ENCODE measurements around the gene DNAJB6.

Gene DNAJB6

GRCh38 chr7:157442456-157442855, 105.7 kb downstream of the DNAJB6 start:
- TF ChIP-seq FOXA1 (IDR thresholded peaks at IDR 0.05) = no peak
- TF ChIP-seq FOXK2 (IDR thresholded peaks at IDR 0.05) = no peak
- no peak for TF ChIP-seq BHLHE40 (IDR thresholded peaks at IDR 0.05; ENCODE audit: borderline replicate concordance)
- no peak for TF ChIP-seq ARNT (IDR thresholded peaks at IDR 0.05)
- TF ChIP-seq HDGF (IDR thresholded peaks at IDR 0.05; ENCODE audit: borderline replicate concordance) = no peak
- TF ChIP-seq ZNF384 (IDR thresholded peaks at IDR 0.05) = no peak
- TF ChIP-seq SP1 (IDR thresholded peaks at IDR 0.05) = no peak
- TF ChIP-seq LEF1 (IDR thresholded peaks at IDR 0.05; ENCODE audit: borderline replicate concordance) = no peak
- no peak for TF ChIP-seq FOXM1 (IDR thresholded peaks at IDR 0.05; ENCODE audit: borderline replicate concordance)
- TF ChIP-seq SUZ12 (IDR thresholded peaks at IDR 0.05) = no peak
- no peak for TF ChIP-seq NFRKB (IDR thresholded peaks at IDR 0.05)
- TF ChIP-seq TARDBP (IDR thresholded peaks at IDR 0.05) = no peak
- no peak for DNase-seq (ENCODE audit: extremely low spot score)
- POLR2A ChIA-PET = no interaction called here
- CTCF ChIA-PET = no interaction called here

GRCh38 chr7:157442993-157443831, 106.4 kb downstream of the DNAJB6 start:
- POLR2A ChIA-PET = no interaction called here
- no peak for DNase-seq (ENCODE audit: extremely low spot score)
- CTCF ChIA-PET = no interaction called here
- TF ChIP-seq FOXK2 (IDR thresholded peaks at IDR 0.05) = no peak
- no peak for TF ChIP-seq FOXA1 (IDR thresholded peaks at IDR 0.05)
- no peak for TF ChIP-seq LEF1 (IDR thresholded peaks at IDR 0.05; ENCODE audit: borderline replicate concordance)
- no peak for TF ChIP-seq HDGF (IDR thresholded peaks at IDR 0.05; ENCODE audit: borderline replicate concordance)

GRCh38 chr7:157444011-157444842, 107.4 kb downstream of the DNAJB6 start:
- ChIA-PET POLR2A (no interaction called here), CTCF (no interaction called here)
- no peak for DNase-seq (ENCODE audit: extremely low spot score)
- TF ChIP-seq L3MBTL2 (conservative IDR thresholded peaks at IDR 0.05) (no peak), SP1 (IDR thresholded peaks at IDR 0.05) (no peak), CTBP1 (IDR thresholded peaks at IDR 0.05; ENCODE audit: borderline replicate concordance) (no peak), LEF1 (IDR thresholded peaks at IDR 0.05; ENCODE audit: borderline replicate concordance) (no peak), BHLHE40 (IDR thresholded peaks at IDR 0.05; ENCODE audit: borderline replicate concordance) (no peak), ZNF384 (IDR thresholded peaks at IDR 0.05) (no peak), HDGF (IDR thresholded peaks at IDR 0.05; ENCODE audit: borderline replicate concordance) (no peak), FOXA1 (IDR thresholded peaks at IDR 0.05) (no peak), FOXK2 (IDR thresholded peaks at IDR 0.05) (no peak), FOXM1 (IDR thresholded peaks at IDR 0.05; ENCODE audit: borderline replicate concordance) (no peak), ARNT (IDR thresholded peaks at IDR 0.05) (no peak), ELF4 (IDR thresholded peaks at IDR 0.05) (no peak), PKNOX1 (IDR thresholded peaks at IDR 0.05) (no peak)

GRCh38 chr7:157444843-157445135, 108.0 kb downstream of the DNAJB6 start:
- TF ChIP-seq ARNT (IDR thresholded peaks at IDR 0.05) (no peak), SP1 (IDR thresholded peaks at IDR 0.05) (no peak), ZNF384 (IDR thresholded peaks at IDR 0.05) (no peak), L3MBTL2 (conservative IDR thresholded peaks at IDR 0.05) (no peak), BHLHE40 (IDR thresholded peaks at IDR 0.05; ENCODE audit: borderline replicate concordance) (no peak), SUZ12 (IDR thresholded peaks at IDR 0.05) (no peak), FOXA1 (IDR thresholded peaks at IDR 0.05) (no peak), LEF1 (IDR thresholded peaks at IDR 0.05; ENCODE audit: borderline replicate concordance) (no peak), PKNOX1 (IDR thresholded peaks at IDR 0.05) (no peak), FOXM1 (IDR thresholded peaks at IDR 0.05; ENCODE audit: borderline replicate concordance) (no peak), ELF4 (IDR thresholded peaks at IDR 0.05) (no peak), CTBP1 (IDR thresholded peaks at IDR 0.05; ENCODE audit: borderline replicate concordance) (no peak), TARDBP (IDR thresholded peaks at IDR 0.05) (no peak)
- POLR2A ChIA-PET = no interaction called here
- DNase-seq (ENCODE audit: extremely low spot score) = no peak
- CTCF ChIA-PET = no interaction called here

DNA sequence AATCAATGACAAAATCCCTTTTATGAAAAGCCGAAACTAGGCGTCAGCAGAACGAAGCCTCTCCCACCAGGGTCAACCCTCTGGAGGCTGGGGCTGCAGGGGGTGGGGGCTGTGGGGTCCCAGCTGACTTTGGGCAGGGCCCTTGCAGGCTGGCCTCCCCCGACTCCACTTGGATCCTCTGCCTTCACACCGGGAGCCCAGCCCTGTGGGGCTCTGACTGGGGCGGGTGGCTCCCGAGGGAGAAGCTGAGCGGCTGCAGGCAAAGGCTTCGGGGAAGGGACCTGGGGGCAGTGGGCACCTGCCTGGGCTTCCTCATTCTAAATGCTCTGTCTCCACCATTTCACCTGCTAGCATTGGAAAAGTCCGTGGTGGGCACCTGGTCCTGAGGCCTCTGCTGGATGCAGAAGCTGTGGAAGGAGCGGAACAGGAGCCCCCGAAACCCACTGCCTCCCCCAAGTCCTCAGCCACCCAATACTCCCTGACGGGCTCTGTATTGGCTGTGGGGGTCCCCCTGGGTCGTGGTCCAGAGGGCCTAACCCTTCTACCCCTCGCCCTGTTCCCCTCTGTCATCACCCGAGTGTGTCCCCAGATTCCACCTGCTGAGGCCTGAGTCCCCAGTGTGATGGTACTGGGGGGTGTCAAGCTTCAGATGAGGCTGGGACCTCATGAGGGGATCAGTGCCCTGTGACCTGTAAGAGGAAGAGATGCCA, 108.6 kb downstream of the DNAJB6 start:
- ChIA-PET POLR2A (no interaction called here), CTCF (no interaction called here)
- no peak for TF ChIP-seq SP1 (IDR thresholded peaks at IDR 0.05)
- no peak for TF ChIP-seq ARNT (IDR thresholded peaks at IDR 0.05)
- TF ChIP-seq L3MBTL2 (conservative IDR thresholded peaks at IDR 0.05) = no peak
- TF ChIP-seq FOXK2 (IDR thresholded peaks at IDR 0.05) = no peak
- TF ChIP-seq SUZ12 (IDR thresholded peaks at IDR 0.05) = no peak
- TF ChIP-seq ELF4 (IDR thresholded peaks at IDR 0.05) = no peak
- no peak for TF ChIP-seq BHLHE40 (IDR thresholded peaks at IDR 0.05; ENCODE audit: borderline replicate concordance)
- TF ChIP-seq HDGF (IDR thresholded peaks at IDR 0.05; ENCODE audit: borderline replicate concordance) = no peak
- TF ChIP-seq TARDBP (IDR thresholded peaks at IDR 0.05) = no peak
- no peak for TF ChIP-seq NFRKB (IDR thresholded peaks at IDR 0.05)
- TF ChIP-seq CTBP1 (IDR thresholded peaks at IDR 0.05; ENCODE audit: borderline replicate concordance) = no peak
- no peak for TF ChIP-seq ZNF384 (IDR thresholded peaks at IDR 0.05)
- no peak for TF ChIP-seq LEF1 (IDR thresholded peaks at IDR 0.05; ENCODE audit: borderline replicate concordance)
- no peak for TF ChIP-seq FOXA1 (IDR thresholded peaks at IDR 0.05)
- no peak for TF ChIP-seq FOXM1 (IDR thresholded peaks at IDR 0.05; ENCODE audit: borderline replicate concordance)
- TF ChIP-seq PKNOX1 (IDR thresholded peaks at IDR 0.05) = no peak
- DNase-seq (ENCODE audit: extremely low spot score) = no peak
